ENCODE data around the gene FAM32A.
A peak's percentile ranks its signal among the peaks of the same experiment; 100 is the strongest.

Gene FAM32A

GRCh38 chr19:16185123-16185767 lies at the start of gene FAM32A:
FAM32A (plus strand) TSS chr19:16185410; CDS start chr19:16185443, 33 bp downstream.
- peak; percentile 92 for DNase-seq

- DNase-seq: no peak
Measured at GRCh38 chr19:16135430-16136127, 49.6 kb upstream of the FAM32A start.

- DNase-seq: no peak
Measured at GRCh38 chr19:16136185-16136999, 48.8 kb upstream of the FAM32A start.

- peak; percentile 90 for DNase-seq
Measured at GRCh38 chr19:16139752-16140151, 45.5 kb upstream of the FAM32A start.

GRCh38 chr19:16141043-16141442 lies 44.2 kb upstream of the FAM32A start:
- peak; percentile 45 for DNase-seq

- DNase-seq: no peak
Measured at GRCh38 chr19:16142032-16142580, 43.1 kb upstream of the FAM32A start.

- DNase-seq: peak; percentile 30
Measured at GRCh38 chr19:16143399-16144215, 41.6 kb upstream of the FAM32A start, which contains the start of gene HSH2D. HSH2D (plus strand) TSS chr19:16143685; CDS start chr19:16148751, 5,066 bp downstream.

- DNase-seq: no peak
Measured at GRCh38 chr19:16144216-16144581, 41.0 kb upstream of the FAM32A start.

GRCh38 chr19:16146112-16146511 lies 39.1 kb upstream of the FAM32A start:
- no peak for DNase-seq

GRCh38 chr19:16148443-16149229 lies 36.6 kb upstream of the FAM32A start:
- DNase-seq: no peak

GRCh38 chr19:16153582-16154336 lies 31.5 kb upstream of the FAM32A start:
- DNase-seq: no peak

- no peak for DNase-seq
Measured at GRCh38 chr19:16154557-16154956, 30.7 kb upstream of the FAM32A start.

GRCh38 chr19:16155128-16155527 lies 30.1 kb upstream of the FAM32A start:
- no peak for DNase-seq

GRCh38 chr19:16156904-16157303 lies 28.3 kb upstream of the FAM32A start:
- DNase-seq: no peak

GRCh38 chr19:16157601-16158000 lies 27.6 kb upstream of the FAM32A start:
- DNase-seq: no peak

GRCh38 chr19:16159655-16160054 lies 25.6 kb upstream of the FAM32A start:
- DNase-seq: no peak

GRCh38 chr19:16160445-16160942 lies 24.7 kb upstream of the FAM32A start:
- DNase-seq: no peak

GRCh38 chr19:16160943-16161560 lies 24.2 kb upstream of the FAM32A start:
- no peak for DNase-seq

GRCh38 chr19:16161840-16162239 lies 23.4 kb upstream of the FAM32A start:
- no peak for DNase-seq

GRCh38 chr19:16164222-16164890 lies 20.9 kb upstream of the FAM32A start:
- DNase-seq: no peak
